SK-N-SH (cell line): ENCODE results near the gene TOM1L2.
A peak's percentile ranks its signal among the peaks of the same experiment; 100 is the strongest.

Experiments used
- CHD2 ChIP-seq: fragments of 150-350 bp; IDR thresholded peaks from 2 replicates; pipeline ENCODE4 v1.6.1; 2018; ENCODE audit warnings: low read length; ENCODE audit not compliant: partially characterized antibody
- TAF1 ChIP-seq: IDR thresholded peaks from 2 replicates; pipeline ENCODE4 v1.6.1; 2012; ENCODE audit warnings: low read depth, mild to moderate bottlenecking, low read length, moderate library complexity, borderline replicate concordance
- YY1 ChIP-seq: IDR thresholded peaks from 2 replicates; pipeline ENCODE4 v1.4.0; 2012; ENCODE audit warnings: low read depth, mild to moderate bottlenecking
- TF ChIP-seq, protein P1 (sequence below): fragments of 200-600 bp; sonication (generic); IDR thresholded peaks from 2 replicates; pipeline ENCODE4 v1.6.1; 2017; ENCODE audit warnings: antibody characterized with exemption, mild to moderate bottlenecking, moderate library complexity
- TF ChIP-seq, protein P2 (sequence below): IDR thresholded peaks from 2 replicates; pipeline ENCODE4 v1.4.0; 2012; ENCODE audit warnings: low read depth, borderline replicate concordance
- TF ChIP-seq, protein P3 (sequence below): IDR thresholded peaks from 2 replicates; pipeline ENCODE4 v1.6.1; 2012; ENCODE audit warnings: mild to moderate bottlenecking, low read depth, low read length, moderate library complexity

GRCh38 chr17:17812211-17813054 is 159.8 kb downstream of the TOM1L2 start:
- TF ChIP-seq, protein P1, sequence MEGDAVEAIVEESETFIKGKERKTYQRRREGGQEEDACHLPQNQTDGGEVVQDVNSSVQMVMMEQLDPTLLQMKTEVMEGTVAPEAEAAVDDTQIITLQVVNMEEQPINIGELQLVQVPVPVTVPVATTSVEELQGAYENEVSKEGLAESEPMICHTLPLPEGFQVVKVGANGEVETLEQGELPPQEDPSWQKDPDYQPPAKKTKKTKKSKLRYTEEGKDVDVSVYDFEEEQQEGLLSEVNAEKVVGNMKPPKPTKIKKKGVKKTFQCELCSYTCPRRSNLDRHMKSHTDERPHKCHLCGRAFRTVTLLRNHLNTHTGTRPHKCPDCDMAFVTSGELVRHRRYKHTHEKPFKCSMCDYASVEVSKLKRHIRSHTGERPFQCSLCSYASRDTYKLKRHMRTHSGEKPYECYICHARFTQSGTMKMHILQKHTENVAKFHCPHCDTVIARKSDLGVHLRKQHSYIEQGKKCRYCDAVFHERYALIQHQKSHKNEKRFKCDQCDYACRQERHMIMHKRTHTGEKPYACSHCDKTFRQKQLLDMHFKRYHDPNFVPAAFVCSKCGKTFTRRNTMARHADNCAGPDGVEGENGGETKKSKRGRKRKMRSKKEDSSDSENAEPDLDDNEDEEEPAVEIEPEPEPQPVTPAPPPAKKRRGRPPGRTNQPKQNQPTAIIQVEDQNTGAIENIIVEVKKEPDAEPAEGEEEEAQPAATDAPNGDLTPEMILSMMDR = peak; percentile 98
- TF ChIP-seq, protein P2, sequence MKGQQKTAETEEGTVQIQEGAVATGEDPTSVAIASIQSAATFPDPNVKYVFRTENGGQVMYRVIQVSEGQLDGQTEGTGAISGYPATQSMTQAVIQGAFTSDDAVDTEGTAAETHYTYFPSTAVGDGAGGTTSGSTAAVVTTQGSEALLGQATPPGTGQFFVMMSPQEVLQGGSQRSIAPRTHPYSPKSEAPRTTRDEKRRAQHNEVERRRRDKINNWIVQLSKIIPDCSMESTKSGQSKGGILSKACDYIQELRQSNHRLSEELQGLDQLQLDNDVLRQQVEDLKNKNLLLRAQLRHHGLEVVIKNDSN = no peak
- no peak for TF ChIP-seq CHD2
- no peak for TF ChIP-seq TAF1
- TF ChIP-seq, protein P3, sequence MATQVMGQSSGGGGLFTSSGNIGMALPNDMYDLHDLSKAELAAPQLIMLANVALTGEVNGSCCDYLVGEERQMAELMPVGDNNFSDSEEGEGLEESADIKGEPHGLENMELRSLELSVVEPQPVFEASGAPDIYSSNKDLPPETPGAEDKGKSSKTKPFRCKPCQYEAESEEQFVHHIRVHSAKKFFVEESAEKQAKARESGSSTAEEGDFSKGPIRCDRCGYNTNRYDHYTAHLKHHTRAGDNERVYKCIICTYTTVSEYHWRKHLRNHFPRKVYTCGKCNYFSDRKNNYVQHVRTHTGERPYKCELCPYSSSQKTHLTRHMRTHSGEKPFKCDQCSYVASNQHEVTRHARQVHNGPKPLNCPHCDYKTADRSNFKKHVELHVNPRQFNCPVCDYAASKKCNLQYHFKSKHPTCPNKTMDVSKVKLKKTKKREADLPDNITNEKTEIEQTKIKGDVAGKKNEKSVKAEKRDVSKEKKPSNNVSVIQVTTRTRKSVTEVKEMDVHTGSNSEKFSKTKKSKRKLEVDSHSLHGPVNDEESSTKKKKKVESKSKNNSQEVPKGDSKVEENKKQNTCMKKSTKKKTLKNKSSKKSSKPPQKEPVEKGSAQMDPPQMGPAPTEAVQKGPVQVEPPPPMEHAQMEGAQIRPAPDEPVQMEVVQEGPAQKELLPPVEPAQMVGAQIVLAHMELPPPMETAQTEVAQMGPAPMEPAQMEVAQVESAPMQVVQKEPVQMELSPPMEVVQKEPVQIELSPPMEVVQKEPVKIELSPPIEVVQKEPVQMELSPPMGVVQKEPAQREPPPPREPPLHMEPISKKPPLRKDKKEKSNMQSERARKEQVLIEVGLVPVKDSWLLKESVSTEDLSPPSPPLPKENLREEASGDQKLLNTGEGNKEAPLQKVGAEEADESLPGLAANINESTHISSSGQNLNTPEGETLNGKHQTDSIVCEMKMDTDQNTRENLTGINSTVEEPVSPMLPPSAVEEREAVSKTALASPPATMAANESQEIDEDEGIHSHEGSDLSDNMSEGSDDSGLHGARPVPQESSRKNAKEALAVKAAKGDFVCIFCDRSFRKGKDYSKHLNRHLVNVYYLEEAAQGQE = no peak
- no peak for TF ChIP-seq YY1
